Endodermal cell (in vitro differentiated cells): ENCODE data around the gene SLX9. TPM values are rescaled to one million over a fixed set of nuclear protein-coding genes. Genes with fewer than 3 reads are reported as not detected.
A peak's percentile ranks its signal among the peaks of the same experiment; 100 is the strongest.

Experiments used
- DNase-seq: peaks from one replicate; pipeline ENCODE4 v3.0.0-alpha.2; 2017
- H3K27ac ChIP-seq: 2 replicates; pipeline ENCODE4 v1.5.1; 2013; ENCODE audit warnings: mild to moderate bottlenecking, low read depth, low read length, moderate library complexity
- H3K27me3 ChIP-seq: 2 replicates; pipeline ENCODE4 v1.6.1; 2013; ENCODE audit warnings: mild to moderate bottlenecking, low read length, moderate library complexity; ENCODE audit not compliant: insufficient read depth, control insufficient read depth, poor library complexity, severe bottlenecking
- H3K36me3 ChIP-seq: 2 replicates; pipeline ENCODE4 v1.7.0; 2013; ENCODE audit warnings: mild to moderate bottlenecking, low read length, moderate library complexity; ENCODE audit not compliant: control insufficient read depth, insufficient read depth
- H3K4me1 ChIP-seq: one replicate; pipeline ENCODE4 v1.7.0; 2013; ENCODE audit warnings: low read length; ENCODE audit not compliant: control insufficient read depth, insufficient read depth
- H3K4me3 ChIP-seq: 2 replicates; pipeline ENCODE4 v1.5.1; 2013; ENCODE audit warnings: mild to moderate bottlenecking, low read length, moderate library complexity
- H3K9ac ChIP-seq: 2 replicates; pipeline ENCODE4 v1.6.1; 2013; ENCODE audit warnings: mild to moderate bottlenecking, low read length, moderate library complexity; ENCODE audit not compliant: poor library complexity, severe bottlenecking; ENCODE audit errors: extremely low read depth
- H3K9me3 ChIP-seq: 2 replicates; pipeline ENCODE4 v1.6.1; 2013; ENCODE audit warnings: mild to moderate bottlenecking, low read length, moderate library complexity; ENCODE audit not compliant: control insufficient read depth
- H3K27ac Mint-ChIP-seq: 2 replicates; pipeline ENCODE4 v1.8.0; 2020; ENCODE audit warnings: mixed read lengths
- H3K27me3 Mint-ChIP-seq: 2 replicates; pipeline ENCODE4 v1.8.0; 2021; ENCODE audit warnings: mild to moderate bottlenecking, mixed read lengths; ENCODE audit not compliant: insufficient read depth
- H3K36me3 Mint-ChIP-seq: 2 replicates; pipeline ENCODE4 v1.8.0; 2020; ENCODE audit warnings: low read depth, mixed read lengths
- H3K4me1 Mint-ChIP-seq: 2 replicates; pipeline ENCODE4 v1.8.0; 2020; ENCODE audit warnings: mixed read lengths
- H3K4me3 Mint-ChIP-seq: 2 replicates; pipeline ENCODE4 v1.8.0; 2020; ENCODE audit warnings: mild to moderate bottlenecking, moderate library complexity, mixed read lengths
- H3K9me3 Mint-ChIP-seq: 2 replicates; pipeline ENCODE4 v1.8.0; 2020; ENCODE audit warnings: mild to moderate bottlenecking, mixed read lengths
- CTCF ChIP-seq: fragments of 200-600 bp; sonication (generic); conservative IDR thresholded peaks from 2 replicates; pipeline ENCODE4 v1.5.0; 2021; ENCODE audit warnings: antibody characterized with exemption, mild to moderate bottlenecking
- whole genome bisulfite sequencing, 2 experiments: methylation state at CpG; one replicate each; pipeline versions ENCODE4 v1.1.5 to v1.1.7; 2013; ENCODE audit warnings: missing lambda C conversion rate in 2 of 2, mixed read lengths in 1 of 2; ENCODE audit not compliant: insufficient coverage in 1 of 2, insufficient read length in 1 of 2; 5-methylcytosine and 5-hydroxymethylcytosine counted together
- total RNA-seq, 2 donors: library from RNA; stranded (reverse); fragmentation: NEBNext Ultra II Directional in 1 of 2; extraction: Animal tissue kit (Norgen Biotek cat#: 25700) in 1 of 2; gene quantifications; 2 replicates in 1 of 2; 3 replicates in 1 of 2; pipeline ENCODE4 v1.2.1, GENCODE V29; 2021

Gene SLX9
- total RNA-seq, 2 donors from 2014 or later, result 38.0 to 48.9 TPM

- Histone ChIP-seq H3K27ac (peak overlapping the region; percentile 29), H3K9ac (peak overlapping the region; percentile 69), H3K4me1 (peaks cover 7% of the 10 kb centered on the region), H3K9me3 (no peaks in the 10 kb centered on the region), H3K4me3 (peak overlapping the region; percentile 96), H3K36me3 (peaks cover 21% of the 10 kb centered on the region), H3K27me3 (no peaks in the 10 kb centered on the region)
- no peak for TF ChIP-seq CTCF
- peaks cover 22% of the 10 kb centered on the region for H3K36me3 Mint-ChIP-seq
- H3K4me3 Mint-ChIP-seq, result peak overlapping the region; percentile 87
- no peaks in the 10 kb centered on the region for H3K9me3 Mint-ChIP-seq
- peaks cover 13% of the 10 kb centered on the region for H3K4me1 Mint-ChIP-seq
- WGBS, 2 experiments, result 0% methylated on average over 22 to 53 of the region's 53 CpGs
- H3K27me3 Mint-ChIP-seq, result peaks cover 3% of the 10 kb centered on the region
- DNase-seq, result no peak
- H3K27ac Mint-ChIP-seq, result peak overlapping the region; percentile 74
These were observed 345 bp downstream of the SLX9 start for GRCh38 chr21:44940116-44940631.

DNA sequence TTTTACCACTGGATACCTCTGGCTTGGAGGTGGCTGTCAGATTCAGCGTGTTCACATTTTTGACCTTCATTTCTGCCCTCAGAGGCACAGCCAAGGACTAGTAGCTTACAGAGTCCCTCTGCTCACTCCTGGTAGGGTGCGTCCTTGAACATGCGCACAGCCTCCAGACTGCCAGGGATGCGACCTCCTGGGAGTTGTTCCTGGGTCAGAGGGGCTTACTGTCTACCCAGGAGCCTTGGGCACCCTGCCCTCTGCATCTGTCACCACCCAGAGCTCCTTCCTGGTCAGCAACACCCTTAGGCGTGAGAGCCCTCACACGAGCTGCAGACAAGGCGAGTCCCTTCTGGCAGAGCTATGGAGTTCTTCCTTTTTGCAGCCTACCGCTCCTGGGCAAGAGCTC lies 1.7 kb downstream of the SLX9 start:
- DNase-seq, result no peak

GRCh38 chr21:44942566-44942965 lies 2.7 kb downstream of the SLX9 start:
- Histone ChIP-seq H3K4me3 (no peak overlapping the region), H3K4me1 (peaks cover 7% of the 10 kb centered on the region), H3K9me3 (no peaks in the 10 kb centered on the region), H3K27me3 (no peaks in the 10 kb centered on the region), H3K27ac (no peak overlapping the region), H3K36me3 (peaks cover 29% of the 10 kb centered on the region), H3K9ac (no peak overlapping the region)
- WGBS, 2 experiments, result 99 to 100% methylated on average over 2 of the region's 2 CpGs
- H3K4me1 Mint-ChIP-seq, result peaks cover 13% of the 10 kb centered on the region
- H3K27ac Mint-ChIP-seq, result no peak overlapping the region
- H3K27me3 Mint-ChIP-seq, result peaks cover under 1% of the 10 kb centered on the region
- no peak for TF ChIP-seq CTCF
- H3K36me3 Mint-ChIP-seq, result peaks cover 30% of the 10 kb centered on the region
- no peak overlapping the region for H3K4me3 Mint-ChIP-seq
- DNase-seq, result no peak
- H3K9me3 Mint-ChIP-seq, result no peaks in the 10 kb centered on the region

More for the DNA sequence above, 1.7 kb downstream of the SLX9 start:
- H3K9me3 ChIP-seq, result no peaks in the 10 kb centered on the region
- peaks cover 13% of the 10 kb centered on the region for H3K4me1 Mint-ChIP-seq
- H3K27me3 ChIP-seq, result no peaks in the 10 kb centered on the region
- WGBS, 2 experiments, result 93 to 95% methylated on average over 5 to 8 of the region's 8 CpGs
- no peak overlapping the region for H3K9ac ChIP-seq
- H3K36me3 Mint-ChIP-seq, result peaks cover 30% of the 10 kb centered on the region
- no peak for TF ChIP-seq CTCF
- H3K4me1 ChIP-seq, result peaks cover 7% of the 10 kb centered on the region
- peaks cover 3% of the 10 kb centered on the region for H3K27me3 Mint-ChIP-seq
- H3K27ac Mint-ChIP-seq, result no peak overlapping the region
- peak overlapping the region; percentile 87 for H3K4me3 Mint-ChIP-seq
- no peaks in the 10 kb centered on the region for H3K9me3 Mint-ChIP-seq
- peak overlapping the region; percentile 96 for H3K4me3 ChIP-seq
- H3K36me3 ChIP-seq, result peaks cover 29% of the 10 kb centered on the region
- no peak overlapping the region for H3K27ac ChIP-seq
